ENCODE data around the gene MTFR1L.

- peak in 2 of 3 donors; percentile 28 to 50 for TF ChIP-seq POLR2AphosphoS5 (IDR thresholded peaks at IDR 0.05)
- TF ChIP-seq, protein P1, sequence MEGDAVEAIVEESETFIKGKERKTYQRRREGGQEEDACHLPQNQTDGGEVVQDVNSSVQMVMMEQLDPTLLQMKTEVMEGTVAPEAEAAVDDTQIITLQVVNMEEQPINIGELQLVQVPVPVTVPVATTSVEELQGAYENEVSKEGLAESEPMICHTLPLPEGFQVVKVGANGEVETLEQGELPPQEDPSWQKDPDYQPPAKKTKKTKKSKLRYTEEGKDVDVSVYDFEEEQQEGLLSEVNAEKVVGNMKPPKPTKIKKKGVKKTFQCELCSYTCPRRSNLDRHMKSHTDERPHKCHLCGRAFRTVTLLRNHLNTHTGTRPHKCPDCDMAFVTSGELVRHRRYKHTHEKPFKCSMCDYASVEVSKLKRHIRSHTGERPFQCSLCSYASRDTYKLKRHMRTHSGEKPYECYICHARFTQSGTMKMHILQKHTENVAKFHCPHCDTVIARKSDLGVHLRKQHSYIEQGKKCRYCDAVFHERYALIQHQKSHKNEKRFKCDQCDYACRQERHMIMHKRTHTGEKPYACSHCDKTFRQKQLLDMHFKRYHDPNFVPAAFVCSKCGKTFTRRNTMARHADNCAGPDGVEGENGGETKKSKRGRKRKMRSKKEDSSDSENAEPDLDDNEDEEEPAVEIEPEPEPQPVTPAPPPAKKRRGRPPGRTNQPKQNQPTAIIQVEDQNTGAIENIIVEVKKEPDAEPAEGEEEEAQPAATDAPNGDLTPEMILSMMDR (IDR thresholded peaks at IDR 0.05): no peak
Observed at GRCh38 chr1:25820247-25821111, 725 bp downstream of the MTFR1L start.

Measured in stomach (tissue), 4 donors.